ENCODE data around the gene EMX2.
"Not testable (repeated sequence)": the region's sequence is repeated elsewhere in the genome, so short reads cannot be mapped to it uniquely, and the experiment has no call there.

- TF ChIP-seq NR2C2 (CRISPR knock-in tag; IDR thresholded peaks at IDR 0.05; ENCODE audit: borderline replicate concordance); ZNF230 (CRISPR knock-in tag; IDR thresholded peaks at IDR 0.05); ZNF777 (CRISPR knock-in tag; IDR thresholded peaks at IDR 0.05); STAT5B (CRISPR knock-in tag; IDR thresholded peaks at IDR 0.05); CTCF (CRISPR knock-in tag; IDR thresholded peaks at IDR 0.05); ZBTB7A (CRISPR knock-in tag; IDR thresholded peaks at IDR 0.05): not testable (repeated sequence)
- TF ChIP-seq, protein P1, sequence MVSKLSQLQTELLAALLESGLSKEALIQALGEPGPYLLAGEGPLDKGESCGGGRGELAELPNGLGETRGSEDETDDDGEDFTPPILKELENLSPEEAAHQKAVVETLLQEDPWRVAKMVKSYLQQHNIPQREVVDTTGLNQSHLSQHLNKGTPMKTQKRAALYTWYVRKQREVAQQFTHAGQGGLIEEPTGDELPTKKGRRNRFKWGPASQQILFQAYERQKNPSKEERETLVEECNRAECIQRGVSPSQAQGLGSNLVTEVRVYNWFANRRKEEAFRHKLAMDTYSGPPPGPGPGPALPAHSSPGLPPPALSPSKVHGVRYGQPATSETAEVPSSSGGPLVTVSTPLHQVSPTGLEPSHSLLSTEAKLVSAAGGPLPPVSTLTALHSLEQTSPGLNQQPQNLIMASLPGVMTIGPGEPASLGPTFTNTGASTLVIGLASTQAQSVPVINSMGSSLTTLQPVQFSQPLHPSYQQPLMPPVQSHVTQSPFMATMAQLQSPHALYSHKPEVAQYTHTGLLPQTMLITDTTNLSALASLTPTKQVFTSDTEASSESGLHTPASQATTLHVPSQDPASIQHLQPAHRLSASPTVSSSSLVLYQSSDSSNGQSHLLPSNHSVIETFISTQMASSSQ (IDR thresholded peaks at IDR 0.05; ENCODE audit: low read depth), result not testable (repeated sequence)
- TF ChIP-seq, protein P1 (CRISPR knock-in tag; IDR thresholded peaks at IDR 0.05; ENCODE audit: borderline replicate concordance), result not testable (repeated sequence)
- TF ChIP-seq, protein P2, sequence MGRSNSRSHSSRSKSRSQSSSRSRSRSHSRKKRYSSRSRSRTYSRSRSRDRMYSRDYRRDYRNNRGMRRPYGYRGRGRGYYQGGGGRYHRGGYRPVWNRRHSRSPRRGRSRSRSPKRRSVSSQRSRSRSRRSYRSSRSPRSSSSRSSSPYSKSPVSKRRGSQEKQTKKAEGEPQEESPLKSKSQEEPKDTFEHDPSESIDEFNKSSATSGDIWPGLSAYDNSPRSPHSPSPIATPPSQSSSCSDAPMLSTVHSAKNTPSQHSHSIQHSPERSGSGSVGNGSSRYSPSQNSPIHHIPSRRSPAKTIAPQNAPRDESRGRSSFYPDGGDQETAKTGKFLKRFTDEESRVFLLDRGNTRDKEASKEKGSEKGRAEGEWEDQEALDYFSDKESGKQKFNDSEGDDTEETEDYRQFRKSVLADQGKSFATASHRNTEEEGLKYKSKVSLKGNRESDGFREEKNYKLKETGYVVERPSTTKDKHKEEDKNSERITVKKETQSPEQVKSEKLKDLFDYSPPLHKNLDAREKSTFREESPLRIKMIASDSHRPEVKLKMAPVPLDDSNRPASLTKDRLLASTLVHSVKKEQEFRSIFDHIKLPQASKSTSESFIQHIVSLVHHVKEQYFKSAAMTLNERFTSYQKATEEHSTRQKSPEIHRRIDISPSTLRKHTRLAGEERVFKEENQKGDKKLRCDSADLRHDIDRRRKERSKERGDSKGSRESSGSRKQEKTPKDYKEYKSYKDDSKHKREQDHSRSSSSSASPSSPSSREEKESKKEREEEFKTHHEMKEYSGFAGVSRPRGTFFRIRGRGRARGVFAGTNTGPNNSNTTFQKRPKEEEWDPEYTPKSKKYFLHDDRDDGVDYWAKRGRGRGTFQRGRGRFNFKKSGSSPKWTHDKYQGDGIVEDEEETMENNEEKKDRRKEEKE (IDR thresholded peaks at IDR 0.05), result not testable (repeated sequence)
Observed at GRCh38 chr10:117584831-117585230, 42.3 kb downstream of the EMX2 start.
